Non-pigmented ciliary epithelial cell (primary cell): ENCODE results near the gene AK8.

Experiments
- DNase-seq: peaks from one replicate; pipeline ENCODE4 v3.0.0-alpha.2; 2010; ENCODE audit warnings: low read depth

AK8 gene

DNA sequence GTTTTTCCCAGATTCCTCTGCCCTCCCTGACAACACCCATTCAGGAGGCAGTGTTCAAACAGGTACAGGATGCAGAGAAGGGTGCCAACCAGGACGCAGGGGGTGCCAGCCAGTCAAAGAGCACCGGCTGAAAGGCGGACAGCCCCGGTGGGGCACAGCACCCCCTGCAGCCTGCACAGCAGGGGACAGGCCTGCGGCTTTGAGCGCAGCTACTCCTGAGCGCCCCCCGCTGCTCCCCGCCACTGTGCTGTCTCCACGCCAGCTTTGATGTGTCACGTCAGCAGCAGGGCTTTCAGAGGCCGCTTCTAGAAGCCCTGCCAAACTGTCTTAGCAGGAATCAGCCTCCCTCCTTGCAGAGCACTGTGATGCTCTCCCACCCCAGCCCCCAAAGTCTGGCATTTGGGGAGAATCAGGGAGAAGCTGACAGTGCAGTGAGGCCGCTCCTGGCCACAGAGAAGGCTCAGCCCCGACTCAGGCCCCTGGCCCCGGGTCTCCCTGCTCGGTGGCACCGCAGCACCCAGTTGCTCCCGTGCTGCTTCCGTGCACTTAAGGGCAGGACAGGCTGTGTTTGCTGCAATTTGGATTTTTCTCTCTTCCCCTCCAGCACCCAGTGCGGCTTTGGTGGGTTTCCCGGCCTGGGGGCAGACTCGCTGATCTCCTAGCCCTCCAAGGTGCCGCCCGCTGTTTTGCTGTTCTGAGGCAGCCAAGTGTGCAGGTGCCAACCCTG lies 20.3 kb downstream of the AK8 start:
- DNase-seq, result no peak

DNA sequence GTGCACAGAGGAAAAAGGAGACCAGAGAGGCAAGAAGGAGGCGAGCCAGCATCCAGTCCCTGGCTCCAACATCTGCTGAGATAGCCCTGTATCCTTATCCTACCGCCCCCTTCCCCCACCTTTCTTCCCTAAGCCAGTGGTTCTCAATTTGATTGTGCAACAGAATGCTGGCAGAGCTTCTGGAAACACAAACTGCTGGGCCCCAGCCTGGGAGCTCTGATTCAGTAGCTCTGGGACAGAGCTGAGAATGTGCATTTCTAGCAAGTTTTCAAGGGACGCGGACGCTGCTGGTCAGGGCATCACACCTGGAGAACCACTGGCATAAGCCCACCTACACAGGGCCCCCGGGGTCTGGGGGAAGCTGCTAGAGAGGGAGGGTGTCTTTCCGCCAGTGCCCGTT lies 21.1 kb downstream of the AK8 start:
- no peak for DNase-seq

DNA sequence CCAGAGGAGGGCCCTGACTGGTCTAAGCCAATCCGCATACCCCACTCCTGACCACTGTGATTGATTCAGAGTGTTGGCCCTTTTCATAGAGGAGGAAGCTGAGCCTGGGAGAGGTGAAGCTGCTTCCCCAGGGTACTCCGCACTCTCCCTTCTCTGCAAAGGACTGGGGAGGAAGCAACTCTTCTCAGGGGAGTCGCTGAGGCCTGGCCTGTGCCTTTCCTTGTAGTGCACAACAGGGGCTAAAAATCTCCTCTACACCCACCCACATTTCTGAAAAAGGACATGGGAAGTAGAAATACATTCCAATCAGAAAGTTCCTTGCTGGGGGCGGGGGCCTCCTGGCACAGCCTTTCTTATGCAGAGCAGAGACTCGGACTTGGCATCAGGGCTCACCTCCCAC lies 22.2 kb downstream of the AK8 start:
- DNase-seq, result no peak

DNA sequence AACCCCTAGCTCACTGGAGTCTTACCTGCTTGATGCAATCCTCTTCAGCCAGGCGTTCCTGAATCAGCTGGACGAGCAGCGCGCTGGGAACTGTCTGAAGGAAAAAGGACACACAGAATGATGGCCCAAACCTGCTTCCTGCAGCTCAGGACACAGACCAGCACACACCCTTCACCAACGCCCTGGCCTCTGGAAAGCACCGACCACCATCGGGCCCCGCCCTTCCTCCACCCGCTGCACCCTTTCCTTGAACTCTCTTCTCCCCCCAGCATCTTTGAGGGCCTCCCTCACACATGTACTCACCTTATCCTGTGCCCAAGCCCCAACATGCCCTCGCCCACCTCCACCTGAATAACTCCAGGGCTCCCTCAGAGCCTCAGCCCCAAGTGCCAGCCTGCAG lies 23.3 kb downstream of the AK8 start:
- DNase-seq, result no peak

DNA sequence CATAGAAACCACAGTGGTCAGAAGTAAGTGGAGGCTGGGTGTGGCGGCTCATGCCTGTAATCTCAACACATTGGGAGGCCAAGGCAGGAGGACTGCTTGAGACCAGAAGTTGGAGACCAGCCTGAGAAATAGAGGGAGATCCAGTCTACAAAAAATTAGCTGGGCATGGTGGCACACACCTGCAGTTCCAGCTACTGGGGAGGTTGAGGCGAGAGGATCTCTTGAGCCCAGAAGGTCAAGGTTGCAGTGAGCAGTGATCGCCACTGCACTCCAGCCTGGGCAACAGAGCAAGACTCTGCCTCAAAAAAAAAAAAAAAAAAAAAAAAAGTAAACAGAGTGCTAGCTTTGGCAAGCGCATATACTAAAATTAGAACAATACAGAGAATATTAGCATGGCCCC lies 24.6 kb downstream of the AK8 start:
- no peak for DNase-seq

DNA sequence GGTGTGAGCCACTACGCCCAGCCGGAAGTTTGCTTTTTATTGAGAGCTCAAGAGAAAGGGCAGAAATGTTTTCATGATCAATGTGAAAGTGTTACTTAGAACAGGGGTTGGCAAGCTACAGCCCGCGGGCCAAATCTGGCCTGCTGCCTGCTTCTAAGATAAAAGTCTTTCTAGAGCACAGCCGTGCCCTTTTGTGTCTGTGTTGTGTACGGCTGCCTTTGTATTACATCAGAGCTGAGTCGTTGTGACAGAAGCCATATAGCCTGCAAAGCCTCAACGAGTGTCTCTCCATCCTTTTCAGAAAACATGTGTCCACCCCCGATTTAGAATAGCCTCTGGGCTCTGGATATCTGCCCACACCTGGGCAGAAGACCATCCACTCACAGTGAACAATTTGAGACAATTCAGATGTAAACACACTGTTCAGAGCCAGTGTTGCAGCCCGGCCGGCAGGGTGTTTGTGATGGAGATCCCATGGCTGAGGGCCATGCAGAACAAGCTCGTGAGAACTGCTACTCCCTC lies 28.8 kb downstream of the AK8 start:
- DNase-seq, result no peak

DNA sequence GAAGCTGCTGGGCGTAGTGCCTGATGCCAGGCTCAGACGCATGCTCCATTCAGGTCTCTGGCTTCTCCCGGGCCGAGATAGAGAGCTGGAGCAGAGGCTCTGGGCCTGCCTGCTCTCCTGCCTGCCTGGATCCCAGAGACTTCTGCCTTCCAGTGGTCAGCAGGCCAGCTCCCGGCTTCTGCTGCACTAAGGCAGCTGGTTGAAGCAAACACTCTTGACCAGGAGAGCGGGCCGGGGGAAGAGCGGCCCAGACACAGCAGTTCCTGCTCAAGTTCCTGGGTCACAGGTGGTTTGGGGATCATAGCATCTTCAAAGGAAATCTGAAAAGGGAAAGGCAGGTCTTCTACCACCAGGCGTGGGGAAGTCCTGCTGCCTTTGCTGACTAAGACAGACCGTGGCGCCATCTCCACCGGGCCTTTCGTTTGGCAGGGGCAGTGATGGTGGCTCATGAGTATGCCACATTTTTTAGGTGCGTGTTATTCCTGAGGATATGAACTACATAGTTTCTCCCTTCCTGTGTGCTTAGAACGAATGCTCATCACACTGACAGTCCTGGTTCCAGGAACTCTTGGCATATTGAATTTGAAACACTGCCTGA lies 31.1 kb downstream of the AK8 start:
- DNase-seq, result no peak

DNA sequence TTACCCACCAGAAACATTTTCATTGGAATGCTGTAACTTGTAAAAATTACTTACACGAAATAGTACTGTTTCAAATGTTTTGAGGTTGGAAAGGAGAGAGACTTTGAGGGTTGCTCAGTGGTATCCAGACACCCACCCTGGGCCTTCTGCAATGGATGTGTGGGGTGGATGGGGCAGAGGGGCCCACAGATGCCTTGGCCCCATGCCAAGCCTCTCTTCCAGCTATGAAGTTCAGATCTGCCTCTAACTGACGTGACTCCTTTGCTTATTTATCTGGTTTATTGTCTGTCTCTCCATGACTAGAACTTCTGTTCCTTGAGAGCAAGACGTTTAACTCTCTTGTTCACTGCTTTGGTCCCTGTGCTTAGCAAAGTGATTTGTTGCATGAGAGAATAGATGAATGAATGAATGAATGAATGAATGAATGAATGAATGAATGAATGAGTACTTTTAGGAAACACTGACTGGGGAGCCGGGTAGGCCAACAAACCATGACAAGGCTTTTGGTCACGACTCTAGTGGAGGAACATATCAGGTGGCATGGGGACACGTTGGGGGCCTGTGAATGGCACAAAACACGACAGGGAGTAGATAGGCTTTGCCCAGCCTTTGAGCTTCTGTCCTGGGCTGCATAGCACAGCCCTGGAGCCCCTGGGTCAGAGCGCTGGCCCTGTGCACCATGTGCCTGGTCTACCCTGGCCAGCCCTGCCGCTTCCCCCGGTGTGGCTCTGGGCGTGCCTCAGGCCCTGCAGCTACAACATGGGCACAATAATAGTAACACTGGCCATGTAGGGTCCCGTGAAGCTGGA lies 31.8 kb downstream of the AK8 start:
- DNase-seq, result no peak

DNA sequence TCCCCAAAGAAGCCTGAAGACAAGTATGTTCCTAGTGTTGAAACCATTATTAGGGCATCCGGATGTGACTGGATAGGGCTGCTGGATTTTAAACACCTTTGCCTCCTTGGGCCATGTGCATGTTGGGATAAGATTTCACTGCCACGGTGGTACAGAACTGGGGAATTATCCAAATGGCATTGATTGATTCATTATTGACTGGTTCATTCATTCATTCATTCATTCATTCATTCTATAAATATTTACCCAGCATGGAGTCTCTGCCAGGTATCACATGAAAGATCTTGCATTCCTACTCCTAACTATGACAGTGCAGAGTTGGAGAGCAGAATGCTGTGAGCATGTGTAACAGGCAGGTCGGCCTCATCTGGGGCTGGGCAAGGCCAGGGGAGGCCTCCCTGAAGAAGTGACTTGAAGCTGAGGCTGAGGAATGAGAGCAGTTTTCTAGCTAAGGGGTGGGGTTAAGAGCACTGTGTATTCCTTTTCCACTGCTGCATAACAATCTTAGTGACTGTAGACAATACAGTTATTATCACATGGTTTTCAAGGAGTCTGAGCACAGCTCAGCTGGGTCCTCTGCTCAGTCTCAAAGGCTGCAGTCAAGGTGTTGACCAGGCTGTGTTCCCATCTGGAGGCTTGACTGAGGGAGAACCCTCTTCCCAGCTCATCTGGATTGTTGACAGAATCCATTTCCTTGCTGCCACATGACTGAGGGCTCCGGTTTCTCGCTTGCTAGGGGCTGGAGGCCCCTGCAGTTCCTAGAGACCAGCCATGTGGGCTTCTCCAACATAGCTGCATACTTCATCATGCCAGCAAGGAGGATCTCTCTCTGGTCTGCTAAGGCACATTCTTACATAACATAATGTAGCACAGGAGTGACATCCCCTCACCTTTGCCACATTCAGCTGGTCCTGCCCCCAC lies 35.7 kb downstream of the AK8 start:
- no peak for DNase-seq

DNA sequence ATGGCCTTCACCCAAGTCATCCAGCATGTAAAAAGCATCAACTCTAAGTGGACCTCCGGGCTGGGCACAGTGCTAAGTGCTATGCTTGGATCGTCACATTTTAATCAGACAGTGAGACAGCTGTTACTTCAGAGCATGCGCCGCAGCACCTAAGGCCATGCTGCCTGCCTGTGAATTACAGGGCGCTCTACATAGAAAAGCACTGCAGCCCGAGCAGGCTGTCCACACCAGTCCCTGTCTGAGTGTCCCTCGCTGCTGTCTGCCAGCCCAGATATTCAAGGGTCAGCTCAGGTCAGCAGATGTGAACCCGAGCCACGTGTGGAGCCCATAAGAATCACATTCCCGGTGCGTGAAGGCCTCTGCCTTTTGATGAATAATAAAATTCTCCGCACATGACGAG lies 37.1 kb downstream of the AK8 start:
- DNase-seq, result no peak

DNA sequence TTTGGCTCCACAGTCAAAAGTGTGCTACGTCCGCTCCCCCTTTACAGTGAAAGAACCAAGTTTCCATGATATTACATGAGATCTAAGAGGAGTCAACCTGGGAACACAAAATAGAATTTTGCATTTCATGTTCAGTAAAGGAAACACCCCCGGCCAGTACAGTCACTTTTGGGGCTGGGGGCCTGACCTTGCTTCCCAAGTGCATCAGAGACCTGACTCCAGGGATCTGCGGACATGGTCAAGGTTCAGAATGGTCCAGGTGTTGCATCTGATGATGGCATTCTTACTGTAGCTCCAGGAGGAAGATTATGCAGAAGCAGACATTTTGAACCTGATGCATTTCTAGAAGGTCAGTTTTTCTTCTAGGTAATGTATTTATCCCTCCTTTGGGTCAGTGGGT lies 39.8 kb downstream of the AK8 start:
- no peak for DNase-seq

DNA sequence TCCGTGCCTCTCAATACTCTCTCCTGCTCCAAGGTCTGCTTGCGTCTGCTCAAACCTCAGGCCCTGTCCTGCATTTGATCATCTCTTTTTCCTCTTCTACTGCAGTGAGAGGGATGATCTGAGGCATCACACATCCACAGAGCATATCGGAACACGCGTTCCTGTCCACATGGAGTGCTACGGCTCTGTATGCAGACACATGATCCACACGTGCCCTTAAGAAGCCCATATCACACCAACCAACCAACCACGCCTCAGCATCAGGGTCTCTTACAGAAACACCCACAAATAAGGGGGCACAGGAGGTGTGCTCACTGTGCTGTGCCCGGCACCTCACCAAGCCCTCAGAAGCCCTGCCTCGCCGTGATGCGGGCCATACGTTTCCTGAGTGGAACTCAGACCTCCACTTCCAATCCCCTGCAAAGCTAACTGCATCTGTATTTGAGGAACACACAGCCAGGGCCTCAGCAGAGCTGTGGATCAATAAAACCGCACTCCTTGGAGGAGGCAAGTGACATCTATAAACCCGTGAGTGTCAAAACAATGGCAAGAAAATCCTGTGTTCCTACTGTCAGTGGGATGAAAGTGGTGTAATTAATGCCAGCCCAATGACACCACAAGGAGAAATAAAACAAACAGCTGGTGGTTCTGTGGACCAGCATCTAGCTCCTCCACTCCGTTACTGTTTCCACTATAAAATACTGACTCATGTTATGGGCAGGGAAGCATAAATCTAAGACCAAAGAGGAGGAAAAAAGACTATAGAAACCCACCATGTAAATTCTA lies 40.4 kb downstream of the AK8 start:
- no peak for DNase-seq

DNA sequence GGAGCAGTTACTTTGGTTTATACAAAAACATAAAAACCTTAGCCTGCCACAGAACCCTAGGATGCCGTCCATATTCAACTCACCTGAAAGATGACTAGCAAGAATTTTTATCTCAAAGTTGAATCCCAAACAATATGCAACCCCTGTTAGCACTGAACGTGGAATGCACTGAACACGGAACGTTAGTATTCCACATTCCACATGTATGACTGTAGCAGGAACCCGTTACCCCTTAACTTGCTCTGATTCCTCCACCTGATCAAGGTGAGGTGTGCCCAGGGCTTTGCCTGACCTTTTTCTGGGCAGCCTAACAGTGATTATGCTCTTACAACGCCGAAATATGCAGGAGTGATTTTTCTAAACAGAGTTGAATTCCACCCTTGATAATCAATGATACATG lies 43.7 kb downstream of the AK8 start:
- no peak for DNase-seq

DNA sequence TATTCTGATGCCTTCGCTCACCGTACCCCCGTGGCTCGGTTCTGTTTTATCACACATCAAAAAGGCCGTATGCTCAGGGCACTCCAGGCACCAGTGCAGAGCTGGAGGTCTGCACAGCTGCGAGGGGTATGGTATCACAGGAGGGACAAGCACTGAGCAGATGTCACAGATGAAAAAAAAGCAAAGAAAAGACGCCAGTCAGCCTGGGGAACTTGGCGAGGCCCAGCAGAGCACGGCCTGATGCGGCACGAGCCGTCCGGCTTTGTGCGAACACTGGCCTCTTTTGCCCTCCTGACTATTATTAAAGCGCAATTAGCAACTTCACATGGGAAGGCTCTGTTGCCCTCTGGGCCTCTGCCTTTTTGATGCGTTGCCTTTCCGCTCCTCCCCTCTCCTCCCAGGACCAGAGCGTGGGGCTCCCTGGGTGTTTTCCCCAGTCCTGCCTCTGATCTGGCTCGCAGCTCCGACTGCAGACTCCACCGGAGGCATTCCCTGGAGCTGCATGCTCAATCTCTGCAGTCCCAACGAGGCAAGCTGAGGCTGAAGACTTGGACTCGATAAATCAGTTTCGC lies 44.4 kb downstream of the AK8 start:
- DNase-seq, result no peak

DNA sequence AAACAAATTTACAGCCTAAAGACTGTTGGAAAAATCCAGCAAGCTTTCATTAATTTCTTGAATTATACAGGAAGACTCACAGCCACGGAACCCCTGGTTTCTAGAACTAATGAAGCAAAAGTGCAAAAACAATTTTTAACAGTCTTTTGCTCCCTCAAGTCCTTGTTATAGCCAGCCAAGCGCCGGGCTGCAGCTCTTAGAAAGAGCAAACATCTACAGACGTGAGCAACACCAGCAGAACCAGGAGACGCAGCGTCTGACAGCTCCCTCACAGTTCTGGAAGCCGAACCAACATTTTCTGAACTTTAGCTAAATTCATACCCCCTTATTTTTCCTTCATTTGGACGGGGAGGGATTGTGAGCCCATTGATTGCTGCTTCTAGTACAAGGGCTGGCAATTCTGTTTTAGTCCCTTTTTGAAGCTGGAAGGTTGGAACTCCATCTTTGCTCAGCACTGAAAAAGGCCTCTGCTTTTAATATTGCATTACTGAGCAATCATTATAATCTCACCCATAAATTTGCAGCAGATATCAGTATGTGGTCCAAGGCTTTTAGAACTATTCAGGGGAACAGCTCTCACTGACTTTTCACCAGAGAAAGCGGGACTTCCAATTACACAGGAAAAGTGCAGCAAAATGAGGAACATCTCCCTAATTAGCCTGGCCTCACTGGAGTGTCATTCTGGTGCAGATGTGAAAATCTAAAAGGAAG lies 45.8 kb downstream of the AK8 start:
- no peak for DNase-seq

DNA sequence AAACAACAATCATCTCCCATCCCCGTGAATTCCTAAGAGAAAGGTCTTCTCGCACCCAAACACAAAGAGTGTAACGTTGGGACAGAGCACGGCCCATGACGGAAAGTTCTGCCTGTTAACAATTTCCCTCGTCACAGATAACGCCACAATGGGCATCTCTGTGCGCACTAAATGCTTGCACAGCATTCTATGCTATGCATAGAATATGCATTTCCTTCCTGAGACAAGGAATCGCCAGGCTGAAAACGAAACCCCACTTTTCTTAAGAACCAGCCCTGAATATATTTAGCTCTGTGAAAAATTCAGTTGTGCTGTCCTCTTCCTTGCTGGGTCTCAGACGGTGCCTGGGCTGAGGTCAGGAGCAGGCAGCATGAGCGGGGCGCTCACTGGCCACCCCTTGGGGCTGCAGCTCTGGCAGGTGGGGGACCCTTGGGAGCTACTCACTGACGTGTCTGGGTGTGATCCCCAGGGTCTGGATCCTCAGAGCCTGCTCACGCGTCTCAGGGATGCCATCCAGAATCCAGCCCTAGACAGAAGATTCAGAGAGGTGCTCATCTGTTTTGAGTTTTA lies 49.8 kb downstream of the AK8 start:
- no peak for DNase-seq

DNA sequence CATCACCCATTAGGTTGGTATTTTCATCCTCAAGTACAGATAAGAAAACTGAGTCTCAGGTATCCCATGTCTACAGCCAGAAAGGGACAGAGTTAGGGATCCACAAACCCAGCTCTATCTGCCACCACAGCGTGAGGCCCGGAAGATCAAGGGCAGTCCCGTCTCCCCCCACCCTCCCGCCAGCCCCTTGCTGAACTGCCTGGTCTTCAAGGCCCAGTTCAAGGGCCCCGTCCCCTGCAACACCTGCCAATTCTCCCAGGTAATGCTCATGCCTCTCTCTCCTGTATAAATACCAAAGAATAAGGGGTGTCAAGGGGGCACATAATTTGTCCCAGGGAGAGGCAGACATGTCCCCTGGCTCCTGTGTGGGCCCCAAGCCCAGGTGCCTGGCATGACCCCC lies 50.7 kb downstream of the AK8 start:
- no peak for DNase-seq

DNA sequence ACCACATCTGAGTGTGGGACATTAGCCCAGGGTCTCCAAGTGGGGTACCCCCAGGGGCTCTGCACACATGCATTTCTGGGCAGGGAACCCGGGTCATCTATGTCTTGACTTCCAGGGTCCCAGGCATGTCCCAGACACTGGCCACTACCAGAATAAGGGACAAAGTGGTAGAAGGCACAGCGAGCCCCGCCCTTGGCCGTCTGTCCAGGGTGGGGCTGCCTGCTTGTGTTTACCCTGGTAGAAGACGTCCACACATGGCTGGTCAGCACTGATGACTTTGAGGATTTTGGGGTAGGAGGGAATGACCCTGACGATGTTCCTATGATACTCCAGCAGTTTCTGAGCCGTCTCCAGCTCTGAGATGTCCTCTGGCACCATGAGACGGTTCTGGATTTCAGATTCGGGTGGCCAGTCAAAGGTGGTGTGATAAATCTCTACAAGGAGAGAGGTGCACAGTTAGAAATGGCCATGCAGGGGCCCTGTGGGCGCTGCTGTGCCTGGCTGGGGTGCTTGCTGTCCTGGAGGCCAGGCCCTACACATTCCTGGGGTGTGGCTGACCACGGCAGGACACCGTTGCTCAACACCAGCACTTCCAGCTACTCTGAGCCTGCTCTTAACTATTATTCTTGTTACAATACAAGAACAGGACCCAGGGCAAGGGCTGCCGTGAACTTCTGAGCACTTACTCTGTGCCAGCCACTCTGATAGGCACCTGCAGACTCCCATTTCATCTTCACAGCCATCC lies 51.3 kb downstream of the AK8 start:
- DNase-seq, result no peak

DNA sequence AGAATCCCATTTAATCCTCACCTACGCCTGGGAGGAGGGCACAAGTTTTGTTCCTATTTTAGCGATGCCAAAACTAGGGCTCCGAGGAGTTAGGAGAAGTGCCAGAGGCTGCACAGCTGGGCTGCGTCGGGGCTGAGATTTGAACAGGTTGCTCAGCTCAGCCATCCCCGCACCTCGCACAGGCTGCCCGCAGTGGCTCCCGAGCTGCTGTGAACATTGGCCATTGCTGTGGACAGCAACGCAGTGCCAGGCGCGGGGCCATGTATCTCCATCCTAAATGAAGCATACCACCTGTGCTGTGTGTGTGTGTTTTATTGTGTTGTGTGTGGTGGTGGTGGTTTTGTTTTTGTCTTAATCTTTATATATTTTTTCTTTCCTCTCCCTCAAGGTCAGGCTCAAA lies 52.0 kb downstream of the AK8 start:
- no peak for DNase-seq
